Vagina (tissue), 2 donors: ENCODE results near the gene TNS3.

Source experiments
- POLR2A ChIP-seq, 2 donors: fragments of 450-650 bp; IDR thresholded peaks; one replicate each; pipeline ENCODE4 v1.6.1; 2017; ENCODE audit warnings: antibody characterized with exemption in 2 of 2, mild to moderate bottlenecking in 2 of 2, moderate library complexity in 2 of 2
- POLR2AphosphoS5 ChIP-seq, 2 donors: sonication (generic); formaldehyde crosslinking; IDR thresholded peaks; one replicate each; pipeline ENCODE4 v1.9.0; 2017; ENCODE audit warnings: antibody characterized with exemption in 2 of 2, mild to moderate bottlenecking in 2 of 2, low read depth in 1 of 2; ENCODE audit not compliant: insufficient read depth in 1 of 2
- TF ChIP-seq, protein P1 (sequence below), 3 experiments: fragments of 450-650 bp in 2 of 3; fragments of 200-600 bp in 1 of 3; sonication (generic) in 1 of 3; IDR thresholded peaks; one replicate each; pipeline ENCODE4 v1.5.1; 2017 to 2019; ENCODE audit warnings: antibody characterized with exemption in 3 of 3, mild to moderate bottlenecking in 2 of 3, moderate library complexity in 2 of 3

DNA sequence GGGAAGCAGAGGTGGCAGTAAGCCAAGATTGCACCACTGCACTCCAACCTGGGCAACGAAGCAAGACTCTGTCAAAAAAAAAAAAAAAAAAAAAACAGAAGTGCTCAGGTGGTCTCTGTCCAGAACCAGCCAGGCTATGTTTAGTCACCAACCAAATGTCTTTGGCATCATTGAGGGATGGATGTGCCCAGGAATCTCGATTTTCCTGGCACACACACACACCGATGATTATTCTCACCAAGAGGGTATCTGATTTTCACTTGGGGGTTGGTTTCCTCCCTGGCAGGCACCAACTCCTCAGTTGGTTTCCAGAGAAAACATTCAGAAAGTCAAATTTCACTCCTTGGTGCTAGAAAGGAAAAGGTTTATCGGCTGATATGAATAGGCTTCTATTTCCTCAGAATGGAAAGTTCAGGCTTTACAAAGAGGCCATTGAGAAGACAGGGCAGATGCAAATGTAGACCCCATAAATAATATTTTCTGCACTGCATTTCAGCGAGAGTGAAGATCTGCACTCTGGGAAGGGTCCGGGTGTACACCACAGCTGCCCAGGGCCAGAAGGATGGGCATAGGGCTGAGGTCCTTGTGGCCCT is 154.8 kb downstream of the TNS3 start:
- TF ChIP-seq, protein P1, sequence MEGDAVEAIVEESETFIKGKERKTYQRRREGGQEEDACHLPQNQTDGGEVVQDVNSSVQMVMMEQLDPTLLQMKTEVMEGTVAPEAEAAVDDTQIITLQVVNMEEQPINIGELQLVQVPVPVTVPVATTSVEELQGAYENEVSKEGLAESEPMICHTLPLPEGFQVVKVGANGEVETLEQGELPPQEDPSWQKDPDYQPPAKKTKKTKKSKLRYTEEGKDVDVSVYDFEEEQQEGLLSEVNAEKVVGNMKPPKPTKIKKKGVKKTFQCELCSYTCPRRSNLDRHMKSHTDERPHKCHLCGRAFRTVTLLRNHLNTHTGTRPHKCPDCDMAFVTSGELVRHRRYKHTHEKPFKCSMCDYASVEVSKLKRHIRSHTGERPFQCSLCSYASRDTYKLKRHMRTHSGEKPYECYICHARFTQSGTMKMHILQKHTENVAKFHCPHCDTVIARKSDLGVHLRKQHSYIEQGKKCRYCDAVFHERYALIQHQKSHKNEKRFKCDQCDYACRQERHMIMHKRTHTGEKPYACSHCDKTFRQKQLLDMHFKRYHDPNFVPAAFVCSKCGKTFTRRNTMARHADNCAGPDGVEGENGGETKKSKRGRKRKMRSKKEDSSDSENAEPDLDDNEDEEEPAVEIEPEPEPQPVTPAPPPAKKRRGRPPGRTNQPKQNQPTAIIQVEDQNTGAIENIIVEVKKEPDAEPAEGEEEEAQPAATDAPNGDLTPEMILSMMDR (IDR thresholded peaks at IDR 0.05) = no peak
- TF ChIP-seq POLR2AphosphoS5 (IDR thresholded peaks at IDR 0.05; ENCODE audit: insufficient read depth in 1 of 2, low read depth in 1 of 2) (no peak), POLR2A (IDR thresholded peaks at IDR 0.05) (no peak)
